IPS-NIHi11 (cell line): ENCODE measurements around the gene C5orf15.

ENCODE experiments used
- DNase-seq: peaks from one replicate; pipeline ENCODE4 v3.0.0; 2012; ENCODE audit warnings: mixed read lengths, low spot score

The C5orf15 gene

DNA sequence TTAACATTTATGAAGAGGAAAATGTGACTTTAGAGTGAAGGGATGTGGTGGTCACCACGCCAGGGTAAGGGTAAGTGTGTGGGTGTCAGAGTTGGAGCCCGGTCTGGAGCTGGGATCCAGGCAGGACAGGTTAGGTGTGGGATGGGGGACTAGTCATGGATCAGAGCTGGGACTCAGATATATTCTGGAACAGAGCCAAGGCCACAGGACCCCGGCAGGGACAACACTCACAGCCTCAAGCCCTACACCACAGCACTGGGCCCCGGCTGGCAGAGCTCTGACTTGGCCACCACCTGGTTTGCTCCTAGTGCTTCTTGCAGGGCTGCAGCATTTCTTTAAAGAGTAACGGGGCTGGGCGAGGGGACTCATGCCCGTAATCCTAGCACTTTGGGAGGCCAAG, 47.4 kb downstream of the C5orf15 start:
- DNase-seq: no peak

DNA sequence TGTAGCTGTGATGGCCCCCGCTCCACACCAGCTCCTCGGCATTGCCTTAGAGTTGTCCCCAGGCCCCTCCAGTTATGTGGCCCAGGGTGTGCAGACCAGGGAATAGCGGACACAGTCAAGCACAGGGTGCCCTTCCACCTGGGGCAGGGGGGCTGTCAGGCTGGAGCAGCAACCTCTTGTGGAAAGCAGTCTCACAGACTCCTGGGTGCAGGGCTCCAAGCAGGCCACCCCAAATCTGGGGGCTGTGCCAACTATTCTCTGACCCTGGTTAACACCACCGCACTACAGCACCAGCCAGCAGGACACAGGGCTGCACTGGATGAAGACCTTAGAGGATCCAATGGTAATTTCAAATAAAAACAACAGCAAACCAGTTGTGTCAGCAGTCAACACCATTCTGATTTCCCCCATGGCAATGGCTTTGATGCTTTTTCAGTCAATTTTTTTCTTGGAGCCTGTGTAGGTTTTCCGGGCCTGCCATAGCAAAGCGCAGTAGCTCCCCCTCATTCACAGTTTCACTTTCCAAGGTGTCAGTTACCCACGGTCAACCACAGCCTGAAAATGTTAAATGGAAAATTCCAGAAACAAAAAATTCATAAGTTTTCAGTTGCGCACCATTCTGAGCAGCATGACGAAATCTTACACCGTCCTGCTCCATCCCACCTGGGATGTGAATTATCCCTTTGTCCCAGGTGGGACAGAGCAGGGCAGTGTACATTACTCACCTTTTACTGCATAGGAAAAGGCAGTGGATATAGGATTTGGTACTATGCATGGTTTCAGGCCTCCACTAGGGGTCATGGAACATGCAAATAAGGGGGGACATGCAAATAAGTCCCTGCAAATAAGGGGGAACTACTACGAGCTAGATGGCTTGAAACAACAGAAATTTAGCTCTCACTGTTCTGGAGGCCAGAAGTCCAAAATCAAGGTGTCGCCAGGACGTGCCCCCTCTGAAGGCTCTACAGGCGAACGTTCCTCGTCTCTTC, 49.0 kb downstream of the C5orf15 start:
- no peak for DNase-seq

DNA sequence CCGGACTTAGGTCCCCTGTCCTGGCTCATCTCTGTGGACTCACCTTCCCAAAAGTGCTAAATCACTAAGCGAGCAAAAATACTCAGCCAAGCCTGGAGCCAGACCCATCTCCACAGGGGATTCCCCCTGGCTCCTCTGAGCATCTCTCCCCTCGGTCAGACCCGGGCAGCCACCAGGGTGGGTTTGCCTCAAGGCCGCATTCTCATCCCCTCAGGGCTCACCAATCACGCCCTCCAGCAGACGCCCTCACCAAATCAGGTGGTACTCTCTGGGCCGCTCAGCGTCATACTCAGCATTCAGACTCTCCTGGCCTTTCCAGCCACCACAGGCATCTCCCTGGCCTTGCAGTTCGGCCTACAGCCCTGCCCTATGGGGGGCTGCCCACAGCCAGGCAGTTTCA, 49.7 kb downstream of the C5orf15 start:
- DNase-seq: no peak

DNA sequence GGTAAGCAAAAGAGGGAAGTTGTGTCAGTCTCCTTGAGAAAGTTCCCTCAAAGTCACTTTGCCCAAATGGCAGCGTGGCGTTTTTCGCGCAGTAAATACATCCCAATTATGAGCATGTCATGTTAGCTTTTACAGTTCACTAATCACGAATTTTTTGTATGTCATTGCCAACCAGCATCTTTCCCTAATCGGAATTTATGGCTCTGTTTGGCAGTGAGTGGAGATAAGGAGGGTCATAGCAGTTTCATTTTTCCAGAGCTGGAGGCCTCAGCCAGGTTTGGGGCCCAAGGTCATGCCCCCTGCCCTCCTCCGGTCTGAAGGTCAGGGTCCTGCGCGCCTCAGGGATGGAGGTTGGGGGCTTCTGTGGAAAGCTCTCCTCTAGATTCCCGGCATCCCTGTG, 50.1 kb downstream of the C5orf15 start:
- no peak for DNase-seq

DNA sequence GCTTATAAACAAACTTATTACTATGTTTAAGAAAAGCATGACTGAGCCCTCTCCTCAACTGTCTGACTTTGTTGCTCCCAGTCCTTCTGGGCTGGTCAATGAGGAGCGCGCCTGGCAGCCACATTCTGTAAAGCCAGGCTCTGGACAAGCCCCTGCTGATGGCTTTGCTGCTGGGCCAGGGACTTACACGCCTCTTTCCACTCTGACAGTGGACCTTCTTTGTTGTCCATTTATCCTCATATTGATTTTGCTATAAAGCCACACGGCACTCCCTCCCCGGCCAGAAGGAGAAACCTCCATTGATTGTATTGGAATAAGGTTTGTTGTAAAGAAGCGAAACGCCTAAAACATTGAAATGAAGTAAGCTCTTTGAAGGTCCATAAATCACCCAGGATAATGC, 50.6 kb downstream of the C5orf15 start:
- DNase-seq: no peak

DNA sequence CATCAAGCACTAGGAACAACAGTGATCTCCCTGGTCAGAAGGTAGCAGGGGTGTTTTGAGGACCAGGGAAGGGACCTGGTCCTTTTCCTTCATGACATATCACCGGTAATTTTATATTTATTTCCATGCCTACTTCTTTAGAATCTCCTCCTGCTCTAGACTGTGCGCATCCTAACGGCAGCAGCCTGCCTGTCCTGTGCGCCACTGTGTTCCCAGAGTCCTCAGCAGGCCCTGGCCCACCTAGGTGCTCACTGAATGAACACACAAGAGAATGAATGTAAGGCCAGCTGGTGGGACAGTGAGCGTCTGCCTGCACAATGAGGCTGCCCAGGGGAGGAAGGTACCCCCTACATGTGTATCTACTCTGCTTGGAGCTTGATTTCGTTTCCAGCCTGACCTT, 51.5 kb downstream of the C5orf15 start:
- DNase-seq: no peak

DNA sequence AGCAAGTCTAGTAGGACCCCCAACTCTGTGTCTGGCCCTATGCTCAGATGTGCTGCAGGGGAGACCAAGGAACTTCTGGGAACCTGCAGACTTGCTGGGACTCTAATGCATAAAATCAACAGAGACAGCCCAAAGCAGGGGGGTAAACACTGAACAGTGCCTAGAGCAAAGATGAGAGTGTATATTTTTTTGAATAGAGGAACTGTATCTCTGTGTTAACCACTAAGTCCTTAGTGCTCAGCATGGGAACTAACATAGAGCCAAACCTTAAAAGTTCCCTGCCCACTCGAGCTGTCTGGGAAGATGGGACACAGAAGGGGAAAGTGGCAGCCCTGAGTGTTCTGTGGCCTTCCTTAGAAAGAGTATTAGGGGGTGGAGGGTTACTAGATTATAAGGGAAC, 51.9 kb downstream of the C5orf15 start:
- no peak for DNase-seq

DNA sequence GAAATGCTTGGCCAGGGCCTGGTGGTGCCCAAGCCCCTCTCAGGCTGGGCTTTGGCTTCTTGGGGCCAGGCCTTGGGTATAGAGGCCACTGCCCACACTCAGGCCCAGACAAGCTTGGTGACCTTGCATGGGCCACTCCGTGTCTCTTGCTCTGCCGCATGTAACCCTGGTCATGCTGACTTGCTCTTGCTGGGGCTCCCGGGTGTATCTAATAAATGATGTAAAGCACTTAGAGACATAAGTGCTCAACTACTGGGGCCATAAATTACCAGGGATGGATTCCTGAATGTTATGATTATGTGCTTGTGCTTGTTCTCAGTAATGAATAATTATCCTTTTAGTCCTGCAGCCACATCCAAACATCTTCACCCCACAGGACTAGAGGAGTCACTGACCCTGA, 54.0 kb downstream of the C5orf15 start:
- DNase-seq: no peak

DNA sequence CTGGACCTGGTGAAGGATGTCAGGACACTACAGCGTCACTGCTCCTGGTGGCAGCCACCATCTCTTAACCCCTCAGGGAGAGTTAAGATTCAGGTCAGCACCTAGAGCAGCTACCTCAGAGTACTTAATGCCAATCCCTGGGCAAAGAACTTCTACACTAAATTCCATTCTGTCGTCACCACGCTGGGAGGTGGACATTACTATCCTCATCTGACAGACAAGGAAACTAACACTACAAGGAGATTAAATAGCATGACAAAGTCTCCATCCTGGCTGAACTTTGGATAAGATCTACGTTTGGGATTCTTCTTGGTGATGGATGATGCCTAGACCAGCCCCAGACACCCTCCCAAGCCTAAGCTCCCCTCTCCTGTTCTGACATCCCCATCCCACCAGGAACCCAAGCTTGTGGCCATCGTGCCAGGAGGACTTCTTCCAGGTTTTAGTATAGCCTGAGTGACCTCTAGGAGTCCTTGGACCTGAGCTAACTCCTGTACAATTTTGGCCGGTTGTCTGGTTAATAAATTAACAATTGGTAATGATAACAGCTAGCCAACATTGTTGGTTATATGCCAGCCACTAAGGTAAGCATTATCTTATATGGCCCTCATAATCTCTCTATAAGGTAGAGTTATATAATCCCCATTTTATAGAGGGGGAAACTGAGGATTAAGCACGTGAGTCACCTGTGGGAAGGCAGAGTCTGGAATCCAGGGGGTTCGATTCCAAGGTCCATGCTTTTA, 54.8 kb downstream of the C5orf15 start:
- DNase-seq: no peak

DNA sequence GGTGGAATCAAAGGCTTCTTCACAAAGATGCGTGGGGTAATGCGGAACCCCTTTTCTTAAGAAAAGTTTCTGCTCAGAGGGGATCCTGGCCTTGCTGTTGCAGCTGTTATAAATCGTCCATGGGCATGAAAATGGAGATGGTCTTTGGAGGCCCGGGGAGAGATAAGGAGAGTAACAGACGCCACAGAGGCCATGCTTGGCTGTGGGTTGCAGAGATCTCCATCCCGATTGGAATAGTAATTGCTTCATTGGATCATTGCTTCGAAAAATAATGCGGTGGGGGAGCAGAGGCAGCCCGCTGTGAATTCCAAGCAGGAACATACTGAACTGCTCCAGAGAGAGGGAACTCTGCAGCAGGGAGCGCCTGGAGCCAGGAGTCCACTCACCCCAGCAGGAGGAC, 55.5 kb downstream of the C5orf15 start:
- no peak for DNase-seq

DNA sequence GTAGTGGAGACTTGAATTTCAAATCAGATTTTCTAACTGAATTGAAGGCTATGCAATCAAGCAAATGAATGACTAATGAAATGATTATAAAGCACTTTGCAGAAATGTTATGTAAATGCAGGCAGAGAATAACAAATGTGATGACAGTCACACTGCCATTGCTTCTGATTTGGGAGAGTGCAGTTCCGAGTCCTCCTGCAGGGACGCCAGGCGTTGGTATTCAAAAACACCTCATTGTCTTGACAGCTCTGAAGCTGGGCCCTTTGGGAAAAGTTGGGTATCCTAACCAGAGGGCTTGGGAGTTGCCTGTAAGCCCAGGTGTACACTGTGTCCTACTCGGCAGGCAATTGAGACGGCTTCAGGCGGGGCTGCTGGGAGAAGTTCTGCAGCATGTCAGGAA, 57.9 kb downstream of the C5orf15 start:
- DNase-seq: no peak

DNA sequence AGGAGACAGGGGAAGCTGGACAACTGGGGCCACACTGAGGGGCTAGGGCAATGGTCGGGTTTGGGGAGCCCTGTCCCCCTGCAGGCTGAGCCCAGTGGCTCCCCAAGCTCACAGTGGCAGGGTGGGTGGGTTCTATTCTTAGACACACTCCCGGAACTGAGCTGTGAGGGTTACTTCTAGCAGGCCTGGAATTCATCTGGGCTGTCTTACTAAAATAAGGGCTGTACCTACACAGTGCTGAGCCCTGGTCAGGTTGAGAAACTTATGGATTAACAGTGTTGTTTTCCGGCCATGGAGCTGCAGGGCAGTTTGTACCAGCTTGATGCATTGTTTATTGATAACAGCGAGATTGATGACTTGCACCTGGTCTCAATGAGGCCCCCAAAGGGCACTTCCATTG, 58.8 kb downstream of the C5orf15 start:
- DNase-seq: no peak

DNA sequence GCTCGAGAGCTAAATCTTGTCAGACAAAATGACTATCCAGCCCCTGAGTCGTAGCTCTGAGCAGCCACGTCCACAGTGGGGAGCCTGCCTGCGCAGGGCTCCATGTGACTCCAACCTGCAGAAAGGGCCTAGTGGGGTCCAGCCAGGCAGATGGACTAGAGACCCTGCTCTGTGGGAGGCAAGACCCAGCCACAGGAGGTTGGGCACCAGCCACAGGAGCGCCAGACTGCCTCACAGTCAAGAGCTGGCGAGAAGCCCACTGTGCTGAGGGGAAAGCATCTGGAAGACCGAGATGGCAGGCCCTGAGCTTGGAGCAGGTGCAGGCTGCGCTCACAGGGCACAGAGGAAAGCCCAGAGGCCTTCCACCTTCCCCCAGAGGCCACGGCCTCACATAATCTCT, 61.4 kb downstream of the C5orf15 start:
- DNase-seq: no peak

DNA sequence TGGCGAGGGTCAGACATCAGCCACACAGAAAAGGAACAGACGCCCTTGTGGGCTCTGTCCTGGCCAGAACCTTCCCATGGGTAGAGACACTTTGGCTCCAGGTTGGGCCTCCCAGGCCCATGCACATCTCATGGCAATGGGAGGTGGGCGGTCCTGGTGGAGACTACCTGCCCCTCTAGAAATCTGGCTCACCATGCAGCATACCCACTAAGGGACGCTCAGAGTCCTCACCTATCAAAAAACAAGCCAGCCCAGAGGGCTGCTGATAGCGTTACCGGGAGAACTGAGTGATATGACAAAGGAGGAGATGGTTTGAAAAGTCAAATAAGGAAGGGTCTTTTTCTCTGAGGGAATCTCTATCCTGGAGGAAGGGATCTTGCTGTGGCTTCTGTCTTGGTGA, 62.1 kb downstream of the C5orf15 start:
- DNase-seq: no peak
